WI38 (cell line): Measurements from ENCODE around the gene GNPTAB.

Source experiments
- H3K4me3 ChIP-seq: 2 replicates; pipeline ENCODE4 v1.5.1; 2011; ENCODE audit warnings: low read depth, mild to moderate bottlenecking, control low read depth, low read length
- CTCF ChIP-seq: IDR thresholded peaks from 2 replicates; pipeline ENCODE4 v1.5.1; 2012; ENCODE audit warnings: low read depth, mild to moderate bottlenecking, control low read depth, low read length

Gene GNPTAB

GRCh38 chr12:101830367-101831325, at the start of gene GNPTAB:
TSS of gene GNPTAB (minus strand) at chr12:101830959. CDS start at chr12:101830675, 284 bp downstream.
- peak; percentile 62 for TF ChIP-seq CTCF
- peak within 1 kb of the TSS; percentile 86 for H3K4me3 ChIP-seq

GRCh38 chr12:101878243-101878821, 47.6 kb upstream of the GNPTAB start:
- no peak for TF ChIP-seq CTCF
- H3K4me3 ChIP-seq = peak overlapping the region; percentile 95

- peak overlapping the region; percentile 95 for H3K4me3 ChIP-seq
- TF ChIP-seq CTCF = no peak
Measured at GRCh38 chr12:101877806-101878242, 47.1 kb upstream of the GNPTAB start.

- H3K4me3 ChIP-seq = peak within 1 kb of the TSS; percentile 95
- TF ChIP-seq CTCF = no peak
Measured at GRCh38 chr12:101876861-101877805, 46.4 kb upstream of the GNPTAB start, which contains the start of gene DRAM1. TSS of gene DRAM1 (plus strand) at chr12:101877580. CDS start at chr12:101877790, 210 bp downstream.

- peak overlapping the region; percentile 95 for H3K4me3 ChIP-seq
- TF ChIP-seq CTCF = no peak
Measured at GRCh38 chr12:101876322-101876860, 45.6 kb upstream of the GNPTAB start.

GRCh38 chr12:101875162-101875561, 44.4 kb upstream of the GNPTAB start:
- no peak overlapping the region for H3K4me3 ChIP-seq
- TF ChIP-seq CTCF = no peak
